Lower lobe of right lung (tissue), 2 donors: ENCODE data around the gene NCKAP1. TPM values are rescaled to one million over a fixed set of nuclear protein-coding genes. Genes with fewer than 3 reads are reported as not detected.

ENCODE experiments used
- ATAC-seq, 2 donors: fragments of 200-7000 bp; cut with Tn5 transposase; one replicate each; pipeline ENCODE4 v1.9.1; 2020 to 2022; ENCODE audit warnings: mild to moderate bottlenecking in 2 of 2, moderate library complexity in 2 of 2
- DNase-seq: peaks from one replicate; pipeline ENCODE4 v3.0.0-alpha.2; 2020
- H3K27ac ChIP-seq: fragments of 200-600 bp; one replicate; pipeline ENCODE4 v1.8.0; 2022
- H3K27me3 ChIP-seq: fragments of 200-600 bp; one replicate; pipeline ENCODE4 v1.8.0; 2022; ENCODE audit warnings: low read depth
- H3K36me3 ChIP-seq: fragments of 200-600 bp; one replicate; pipeline ENCODE4 v1.8.0; 2022; ENCODE audit warnings: mild to moderate bottlenecking
- H3K4me1 ChIP-seq: fragments of 200-600 bp; one replicate; pipeline ENCODE4 v1.8.0; 2022
- H3K4me3 ChIP-seq: fragments of 200-600 bp; one replicate; pipeline ENCODE4 v1.8.0; 2022; ENCODE audit warnings: mild to moderate bottlenecking
- H3K9me3 ChIP-seq: fragments of 200-600 bp; one replicate; pipeline ENCODE4 v1.8.0; 2022
- CTCF ChIP-seq: fragments of 200-600 bp; IDR thresholded peaks from one replicate; pipeline ENCODE4 v1.8.0; 2022; ENCODE audit warnings: antibody characterized with exemption, mild to moderate bottlenecking
- intact Hi-C: fragments of 100-400 bp; cut with DNase I; formaldehyde crosslinking; loops from one replicate; pipeline ENCODE4 v1.11.0; 2022
- total RNA-seq: library from RNA; stranded (reverse); fragmentation: NEBNext Ultra II Directional; extraction: Animal tissue kit (Norgen Biotek cat#: 25700); gene quantifications from one replicate; pipeline ENCODE4 v1.2.1, GENCODE V29; 2021
- donor health status: DM: no; HTN: yes; CAD: no; lungs with severe emphysema.

The NCKAP1 gene
- total RNA-seq, 1 donor from 2014 or later: 96.8 TPM

GRCh38 chr2:182937870-182938269 is 100.4 kb downstream of the NCKAP1 start:
- no peak for DNase-seq
- intact Hi-C loops: no loop called here

GRCh38 chr2:182933629-182934028 is 104.6 kb downstream of the NCKAP1 start:
- no peak for TF ChIP-seq CTCF
- Histone ChIP-seq H3K27ac (no peak overlapping the region), H3K36me3 (peaks cover 72% of the 10 kb centered on the region)

More at GRCh38 chr2:182937870-182938269, 100.4 kb downstream of the NCKAP1 start:
- no peaks in the 10 kb centered on the region for H3K9me3 ChIP-seq
- H3K27ac ChIP-seq: no peak overlapping the region
- H3K4me3 ChIP-seq: no peak overlapping the region
- H3K27me3 ChIP-seq: no peaks in the 10 kb centered on the region
- peaks cover 76% of the 10 kb centered on the region for H3K36me3 ChIP-seq
- no peaks in the 10 kb centered on the region for H3K4me1 ChIP-seq
- no peak for ATAC-seq
- TF ChIP-seq CTCF: no peak

GRCh38 chr2:182929972-182930371 is 108.3 kb downstream of the NCKAP1 start:
- Histone ChIP-seq H3K27ac (no peak overlapping the region), H3K4me3 (no peak overlapping the region), H3K36me3 (peaks cover 71% of the 10 kb centered on the region), H3K27me3 (no peaks in the 10 kb centered on the region), H3K9me3 (no peaks in the 10 kb centered on the region), H3K4me1 (no peaks in the 10 kb centered on the region)
- DNase-seq (no peak), ATAC-seq (no peak)
- intact Hi-C loops: no loop called here
- no peak for TF ChIP-seq CTCF

More at GRCh38 chr2:182933629-182934028, 104.6 kb downstream of the NCKAP1 start:
- Histone ChIP-seq H3K9me3 (no peaks in the 10 kb centered on the region), H3K4me1 (no peaks in the 10 kb centered on the region), H3K4me3 (no peak overlapping the region), H3K27me3 (no peaks in the 10 kb centered on the region)
- no peak for ATAC-seq
- DNase-seq: no peak
- intact Hi-C loops: no loop called here

GRCh38 chr2:182924306-182924705 is 114.0 kb downstream of the NCKAP1 start:
- TF ChIP-seq CTCF: no peak
- H3K27me3 ChIP-seq: no peaks in the 10 kb centered on the region
- intact Hi-C loops: no loop called here
- no peak overlapping the region for H3K4me3 ChIP-seq
- peaks cover 48% of the 10 kb centered on the region for H3K36me3 ChIP-seq
- H3K4me1 ChIP-seq: no peaks in the 10 kb centered on the region
- DNase-seq (no peak), ATAC-seq (no peak)
- H3K9me3 ChIP-seq: no peaks in the 10 kb centered on the region
- no peak overlapping the region for H3K27ac ChIP-seq

GRCh38 chr2:182921234-182921633 is 117.0 kb downstream of the NCKAP1 start:
- ATAC-seq (no peak), DNase-seq (no peak)
- H3K9me3 ChIP-seq: no peaks in the 10 kb centered on the region
- TF ChIP-seq CTCF: no peak
- H3K4me3 ChIP-seq: no peak overlapping the region
- no peaks in the 10 kb centered on the region for H3K4me1 ChIP-seq
- no peaks in the 10 kb centered on the region for H3K27me3 ChIP-seq
- no peak overlapping the region for H3K27ac ChIP-seq
- peaks cover 34% of the 10 kb centered on the region for H3K36me3 ChIP-seq
- intact Hi-C loops: no loop called here

- ATAC-seq (no peak), DNase-seq (no peak)
- no peaks in the 10 kb centered on the region for H3K9me3 ChIP-seq
- no peaks in the 10 kb centered on the region for H3K27me3 ChIP-seq
- H3K4me1 ChIP-seq: no peaks in the 10 kb centered on the region
- H3K4me3 ChIP-seq: no peak overlapping the region
- H3K27ac ChIP-seq: no peak overlapping the region
- intact Hi-C loops: no loop called here
- TF ChIP-seq CTCF: no peak
- peaks cover 34% of the 10 kb centered on the region for H3K36me3 ChIP-seq
Measured at GRCh38 chr2:182920631-182921056, 117.6 kb downstream of the NCKAP1 start.
